Chondrocyte (in vitro differentiated cells): ENCODE measurements around the gene NECTIN1. TPM values are rescaled to one million over a fixed set of nuclear protein-coding genes. Genes with fewer than 3 reads are reported as not detected.

ENCODE experiments used
- DNase-seq: peaks from one replicate; pipeline ENCODE4 v3.0.0; 2021; ENCODE audit warnings: mixed read lengths, low spot score
- H3K27ac Mint-ChIP-seq: one replicate; pipeline ENCODE4 v1.8.0; 2021; ENCODE audit warnings: mild to moderate bottlenecking, moderate library complexity, mixed read lengths; ENCODE audit not compliant: unreplicated experiment
- H3K27me3 Mint-ChIP-seq: 2 replicates; pipeline ENCODE4 v1.8.0; 2021; ENCODE audit warnings: low read depth, mixed read lengths
- H3K36me3 Mint-ChIP-seq: 2 replicates; pipeline ENCODE4 v1.8.0; 2021; ENCODE audit warnings: low read depth, mixed read lengths
- H3K4me1 Mint-ChIP-seq: 2 replicates; pipeline ENCODE4 v1.8.0; 2021; ENCODE audit warnings: low read depth, mild to moderate bottlenecking, mixed read lengths
- H3K4me3 Mint-ChIP-seq: one replicate; pipeline ENCODE4 v1.8.0; 2021; ENCODE audit warnings: mild to moderate bottlenecking, moderate library complexity, mixed read lengths; ENCODE audit not compliant: unreplicated experiment
- H3K9me3 Mint-ChIP-seq: 2 replicates; pipeline ENCODE4 v1.8.0; 2021; ENCODE audit warnings: low read depth, mixed read lengths
- CTCF ChIP-seq: fragments of 200-600 bp; sonication (generic); IDR thresholded peaks from 2 replicates; pipeline ENCODE4 v1.5.0; 2021; ENCODE audit warnings: antibody characterized with exemption, mild to moderate bottlenecking, moderate library complexity
- total RNA-seq: library from RNA; stranded (reverse); gene quantifications from 3 replicates; pipeline ENCODE4 v1.2.1, GENCODE V29; 2021

Gene NECTIN1
- total RNA-seq, 1 donor from 2014 or later: 9.1 TPM

- Mint-ChIP-seq H3K36me3 (no peaks in the 10 kb centered on the region), H3K4me3 (no peak overlapping the region)
Observed at GRCh38 chr11:119709171-119709570, 19.8 kb downstream of the NECTIN1 start.

GRCh38 chr11:119708384-119708783, 20.6 kb downstream of the NECTIN1 start:
- TF ChIP-seq CTCF: no peak
- Mint-ChIP-seq H3K4me3 (no peak overlapping the region), H3K27ac (no peak overlapping the region), H3K4me1 (no peaks in the 10 kb centered on the region), H3K36me3 (no peaks in the 10 kb centered on the region), H3K27me3 (no peaks in the 10 kb centered on the region), H3K9me3 (no peaks in the 10 kb centered on the region)
- DNase-seq: no peak

More at GRCh38 chr11:119709171-119709570, 19.8 kb downstream of the NECTIN1 start:
- H3K4me1 Mint-ChIP-seq: no peaks in the 10 kb centered on the region
- no peak for TF ChIP-seq CTCF
- no peak overlapping the region for H3K27ac Mint-ChIP-seq
- no peaks in the 10 kb centered on the region for H3K9me3 Mint-ChIP-seq
- H3K27me3 Mint-ChIP-seq: no peaks in the 10 kb centered on the region
- no peak for DNase-seq

GRCh38 chr11:119706887-119707286, 22.1 kb downstream of the NECTIN1 start:
- no peaks in the 10 kb centered on the region for H3K27me3 Mint-ChIP-seq
- H3K9me3 Mint-ChIP-seq: no peaks in the 10 kb centered on the region
- H3K4me3 Mint-ChIP-seq: no peak overlapping the region
- H3K36me3 Mint-ChIP-seq: no peaks in the 10 kb centered on the region
- peak; percentile 37 for TF ChIP-seq CTCF
- H3K27ac Mint-ChIP-seq: no peak overlapping the region
- no peaks in the 10 kb centered on the region for H3K4me1 Mint-ChIP-seq
- no peak for DNase-seq

GRCh38 chr11:119706029-119706428, 23.0 kb downstream of the NECTIN1 start:
- no peak for TF ChIP-seq CTCF
- DNase-seq: no peak
- Mint-ChIP-seq H3K9me3 (no peaks in the 10 kb centered on the region), H3K27ac (no peak overlapping the region), H3K36me3 (no peaks in the 10 kb centered on the region), H3K27me3 (no peaks in the 10 kb centered on the region), H3K4me3 (no peak overlapping the region), H3K4me1 (no peaks in the 10 kb centered on the region)

GRCh38 chr11:119705362-119705761, 23.6 kb downstream of the NECTIN1 start:
- no peak for TF ChIP-seq CTCF
- Mint-ChIP-seq H3K27ac (no peak overlapping the region), H3K9me3 (no peaks in the 10 kb centered on the region), H3K4me1 (no peaks in the 10 kb centered on the region), H3K27me3 (no peaks in the 10 kb centered on the region), H3K4me3 (no peak overlapping the region), H3K36me3 (no peaks in the 10 kb centered on the region)
- DNase-seq: no peak
